Keratinocyte (primary cell): ENCODE results near the gene GABRD.

Experiments
- EZH2 ChIP-seq: IDR thresholded peaks from one replicate; pipeline ENCODE4 v1.6.1; 2012; ENCODE audit warnings: inconsistent platforms, mild to moderate bottlenecking, low read length, moderate library complexity
- TF ChIP-seq, protein P1 (sequence below), 3 experiments: IDR thresholded peaks in 1 of 3; conservative IDR thresholded peaks in 1 of 3; optimal IDR thresholded peaks in 1 of 3; 2 replicates in 2 of 3; 3 replicates in 1 of 3; pipeline versions ENCODE3 to v1.5.1; 2011; ENCODE audit warnings: low read length in 3 of 3, mild to moderate bottlenecking in 3 of 3, moderate library complexity in 2 of 3, control low read depth in 1 of 3, inconsistent platforms in 1 of 3; ENCODE audit not compliant: insufficient read depth in 2 of 3; ENCODE audit errors: extremely low read depth in 1 of 3

DNA sequence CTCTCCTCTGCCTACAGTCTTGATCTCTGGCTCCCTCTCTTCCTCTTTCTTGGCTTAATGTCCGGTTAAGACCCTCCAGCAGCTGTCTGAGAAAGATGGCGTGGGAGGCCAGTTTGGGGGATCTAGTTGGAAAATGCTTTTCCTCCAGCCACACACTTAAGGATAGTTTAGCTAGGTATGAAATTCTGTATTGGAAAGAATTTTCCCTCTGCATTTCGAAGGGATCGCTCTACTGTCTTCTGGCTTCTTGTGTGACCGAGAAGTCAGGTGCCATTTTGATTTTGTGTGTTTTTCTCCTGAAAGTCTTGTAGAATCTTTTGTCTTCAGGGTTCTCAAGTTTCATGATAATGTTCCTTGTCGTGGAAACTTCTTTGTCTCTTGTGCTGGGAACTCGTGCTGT lies 59.0 kb downstream of the GABRD start:
- TF ChIP-seq, protein P1, sequence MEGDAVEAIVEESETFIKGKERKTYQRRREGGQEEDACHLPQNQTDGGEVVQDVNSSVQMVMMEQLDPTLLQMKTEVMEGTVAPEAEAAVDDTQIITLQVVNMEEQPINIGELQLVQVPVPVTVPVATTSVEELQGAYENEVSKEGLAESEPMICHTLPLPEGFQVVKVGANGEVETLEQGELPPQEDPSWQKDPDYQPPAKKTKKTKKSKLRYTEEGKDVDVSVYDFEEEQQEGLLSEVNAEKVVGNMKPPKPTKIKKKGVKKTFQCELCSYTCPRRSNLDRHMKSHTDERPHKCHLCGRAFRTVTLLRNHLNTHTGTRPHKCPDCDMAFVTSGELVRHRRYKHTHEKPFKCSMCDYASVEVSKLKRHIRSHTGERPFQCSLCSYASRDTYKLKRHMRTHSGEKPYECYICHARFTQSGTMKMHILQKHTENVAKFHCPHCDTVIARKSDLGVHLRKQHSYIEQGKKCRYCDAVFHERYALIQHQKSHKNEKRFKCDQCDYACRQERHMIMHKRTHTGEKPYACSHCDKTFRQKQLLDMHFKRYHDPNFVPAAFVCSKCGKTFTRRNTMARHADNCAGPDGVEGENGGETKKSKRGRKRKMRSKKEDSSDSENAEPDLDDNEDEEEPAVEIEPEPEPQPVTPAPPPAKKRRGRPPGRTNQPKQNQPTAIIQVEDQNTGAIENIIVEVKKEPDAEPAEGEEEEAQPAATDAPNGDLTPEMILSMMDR (optimal IDR thresholded peaks at IDR 0.05 in 1 of 3, IDR thresholded peaks at IDR 0.05 in 1 of 3, conservative IDR thresholded peaks at IDR 0.05 in 1 of 3; ENCODE audit: extremely low read depth in 1 of 3, insufficient read depth in 2 of 3, low read length in 3 of 3) = no peak
- TF ChIP-seq EZH2 = no peak
